ENCODE data around the gene HTR1E.

Gene HTR1E

GRCh38 chr6:87045521-87046075 is 108.3 kb downstream of the HTR1E start:
- Histone ChIP-seq H3K4me3 (ENCODE audit: low read depth, low read length) (no peak overlapping the region), H3K4me1 (no peaks in the 10 kb centered on the region), H3K36me3 (no peaks in the 10 kb centered on the region), H3K27me3 (peaks cover 9% of the 10 kb centered on the region; the same call in 1 of the 2 replicates), H3K9me3 (no peaks in the 10 kb centered on the region)
- TF ChIP-seq CTCF (IDR thresholded peaks at IDR 0.05; ENCODE audit: low read depth, low read length) = no peak
- DNase-seq = no peak

GRCh38 chr6:87049779-87050178 is 112.5 kb downstream of the HTR1E start:
- Histone ChIP-seq H3K4me1 (no peaks in the 10 kb centered on the region), H3K9me3 (no peaks in the 10 kb centered on the region), H3K27me3 (peaks cover 14% of the 10 kb centered on the region; the same call in 1 of the 2 replicates), H3K36me3 (no peaks in the 10 kb centered on the region), H3K4me3 (ENCODE audit: low read depth, low read length) (no peak overlapping the region)
- no peak for DNase-seq
- TF ChIP-seq CTCF (IDR thresholded peaks at IDR 0.05; ENCODE audit: low read depth, low read length) = no peak

GRCh38 chr6:87053312-87053711 is 116.0 kb downstream of the HTR1E start:
- H3K27me3 ChIP-seq = peaks cover 5% of the 10 kb centered on the region; the same call in 1 of the 2 replicates
- TF ChIP-seq CTCF (IDR thresholded peaks at IDR 0.05; ENCODE audit: low read depth, low read length) = no peak
- no peaks in the 10 kb centered on the region for H3K9me3 ChIP-seq
- H3K4me3 ChIP-seq (ENCODE audit: low read depth, low read length) = no peak overlapping the region
- no peaks in the 10 kb centered on the region for H3K4me1 ChIP-seq
- H3K36me3 ChIP-seq = no peaks in the 10 kb centered on the region
- DNase-seq = no peak

GRCh38 chr6:87054143-87054833 is 117.0 kb downstream of the HTR1E start:
- Histone ChIP-seq H3K36me3 (no peaks in the 10 kb centered on the region), H3K4me3 (ENCODE audit: low read depth, low read length) (no peak overlapping the region), H3K9me3 (no peaks in the 10 kb centered on the region)

GRCh38 chr6:87059943-87060342 is 122.6 kb downstream of the HTR1E start:
- DNase-seq = no peak
- Histone ChIP-seq H3K36me3 (no peaks in the 10 kb centered on the region), H3K27me3 (no peaks in the 10 kb centered on the region), H3K4me1 (no peaks in the 10 kb centered on the region), H3K9me3 (no peaks in the 10 kb centered on the region), H3K4me3 (ENCODE audit: low read depth, low read length) (no peak overlapping the region)
- TF ChIP-seq CTCF (IDR thresholded peaks at IDR 0.05; ENCODE audit: low read depth, low read length) = no peak

More at GRCh38 chr6:87054143-87054833, 117.0 kb downstream of the HTR1E start:
- Histone ChIP-seq H3K4me1 (no peaks in the 10 kb centered on the region), H3K27me3 (peaks cover 5% of the 10 kb centered on the region; the same call in 1 of the 2 replicates)
- DNase-seq = no peak
- no peak for TF ChIP-seq CTCF (IDR thresholded peaks at IDR 0.05; ENCODE audit: low read depth, low read length)

- Histone ChIP-seq H3K36me3 (no peaks in the 10 kb centered on the region; the same call in 1 of the 2 replicates), H3K27me3 (no peaks in the 10 kb centered on the region), H3K4me1 (no peaks in the 10 kb centered on the region), H3K4me3 (ENCODE audit: low read depth, low read length) (no peak overlapping the region), H3K9me3 (no peaks in the 10 kb centered on the region)
- no peak for TF ChIP-seq CTCF (IDR thresholded peaks at IDR 0.05; ENCODE audit: low read depth, low read length)
- no peak for DNase-seq
These were observed 127.8 kb downstream of the HTR1E start for GRCh38 chr6:87065117-87065516.
